HTERT RPE-1 (cell line): ENCODE measurements around the gene ZNF512B.
"Not testable (repeated sequence)": the region's sequence is repeated elsewhere in the genome, so short reads cannot be mapped to it uniquely, and the experiment has no call there.

Source experiments
- in situ Hi-C: fragments of 300-500 bp; cut with MboI; formaldehyde crosslinking; loops from 4 replicates; pipeline ENCODE4 v1.14.3; 2020; ENCODE audit warnings: low sequenced_read_pairs

Gene ZNF512B

GRCh38 chr20:63935447-63935846 lies 34.3 kb downstream of the ZNF512B start:
- in situ Hi-C loops: no loop called here

GRCh38 chr20:63934271-63935068 lies 35.3 kb downstream of the ZNF512B start:
- in situ Hi-C loops: no loop called here

- in situ Hi-C loops: no loop called here
Measured at GRCh38 chr20:63933646-63934045, 36.1 kb downstream of the ZNF512B start.

DNA sequence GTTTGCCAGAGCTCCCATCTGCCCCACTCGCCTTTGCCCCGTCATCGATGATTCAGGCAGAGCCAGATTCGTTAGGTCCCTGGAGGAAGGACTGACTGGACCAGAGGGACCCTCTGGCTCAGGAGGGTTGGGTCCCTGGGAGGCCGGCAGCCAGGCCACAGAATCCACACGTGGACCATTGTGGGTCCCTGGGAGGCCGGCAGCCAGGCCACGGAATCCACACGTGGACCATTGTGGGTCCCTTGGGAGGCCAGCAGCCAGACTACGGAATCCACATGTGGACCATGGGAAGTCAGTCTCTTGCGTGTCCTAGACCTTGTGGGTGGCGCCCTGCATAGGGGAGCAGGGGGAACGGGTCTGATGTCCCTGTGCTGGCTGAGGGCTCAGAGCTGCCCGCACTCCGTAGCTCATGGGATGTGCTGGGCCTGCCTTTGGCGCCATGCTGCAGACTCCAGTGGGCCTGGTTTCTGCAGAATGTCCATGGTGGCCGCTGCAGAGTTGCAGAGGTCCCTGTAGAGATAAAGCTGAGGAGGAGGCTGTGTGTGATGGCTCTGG lies 37.0 kb downstream of the ZNF512B start:
- in situ Hi-C loops: no loop called here

DNA sequence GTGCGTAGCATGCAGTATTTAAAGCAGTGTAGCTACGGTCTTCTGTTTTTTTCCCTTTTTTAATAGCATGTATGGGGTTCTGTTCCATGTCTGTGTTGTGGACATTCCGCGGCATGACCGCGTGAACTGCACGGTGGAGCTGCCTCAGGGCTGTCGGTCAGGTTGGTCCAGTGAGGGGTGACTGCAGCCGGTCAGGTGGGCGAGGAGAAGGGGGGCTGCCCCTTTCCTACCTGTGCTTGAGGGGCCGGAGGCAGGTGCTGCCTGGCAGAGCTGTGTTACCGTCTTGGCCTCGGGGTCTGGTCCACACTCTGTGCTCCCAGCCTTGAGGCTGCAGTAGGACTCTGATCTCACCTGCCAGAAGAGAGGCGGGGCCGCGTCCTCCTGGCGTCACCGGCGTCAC lies 38.0 kb downstream of the ZNF512B start:
- in situ Hi-C loops: no loop called here

DNA sequence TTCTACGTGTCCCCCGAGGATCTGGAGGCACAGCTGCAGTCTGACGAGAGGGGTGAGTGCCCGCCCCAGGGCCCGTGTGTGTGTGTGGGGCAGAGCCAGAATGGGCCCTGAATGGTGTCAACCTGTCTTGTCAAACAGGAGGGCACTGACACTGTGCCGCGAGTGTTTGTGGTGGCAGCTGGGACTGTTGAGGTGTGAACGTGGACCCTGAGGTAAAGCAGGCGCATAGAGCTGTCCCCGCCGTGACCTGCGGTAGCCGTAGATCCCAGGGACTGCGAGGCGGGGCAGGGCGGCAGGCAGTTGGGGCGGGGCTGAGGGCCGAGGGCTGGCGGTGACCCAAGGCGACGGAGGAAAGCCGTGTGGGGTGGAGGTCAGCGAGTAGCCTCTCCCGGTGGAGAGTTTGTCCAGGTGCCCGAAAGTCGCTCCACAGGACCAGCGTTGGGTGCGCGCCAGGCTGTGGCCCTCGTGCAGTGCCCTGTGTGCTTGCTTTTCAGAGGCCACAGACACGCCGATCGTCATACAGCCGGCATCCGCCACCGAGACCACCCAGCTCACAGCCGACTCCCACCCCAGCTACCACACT lies 38.7 kb downstream of the ZNF512B start:
- in situ Hi-C loops: no loop called here

DNA sequence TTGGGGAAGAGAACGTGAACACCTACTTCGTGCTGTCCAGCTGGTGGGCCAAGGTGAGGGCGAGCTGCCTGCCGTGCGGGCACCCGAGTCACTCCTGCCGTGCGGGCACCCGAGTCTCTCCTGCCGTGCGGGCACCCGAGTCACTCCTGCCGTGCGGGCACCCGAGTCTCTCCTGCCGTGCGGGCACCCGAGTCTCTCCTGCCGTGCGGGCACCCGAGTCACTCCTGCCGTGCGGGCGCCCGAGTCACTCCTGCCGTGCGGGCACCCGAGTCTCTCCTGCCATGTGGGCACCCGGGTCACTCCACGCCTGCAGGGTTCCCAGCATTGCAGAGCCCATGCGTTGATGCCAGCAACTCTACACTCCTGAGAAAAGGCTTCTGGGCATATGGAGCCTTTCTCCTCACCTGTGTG lies 40.3 kb downstream of the ZNF512B start:
- in situ Hi-C loops: not testable (repeated sequence)

DNA sequence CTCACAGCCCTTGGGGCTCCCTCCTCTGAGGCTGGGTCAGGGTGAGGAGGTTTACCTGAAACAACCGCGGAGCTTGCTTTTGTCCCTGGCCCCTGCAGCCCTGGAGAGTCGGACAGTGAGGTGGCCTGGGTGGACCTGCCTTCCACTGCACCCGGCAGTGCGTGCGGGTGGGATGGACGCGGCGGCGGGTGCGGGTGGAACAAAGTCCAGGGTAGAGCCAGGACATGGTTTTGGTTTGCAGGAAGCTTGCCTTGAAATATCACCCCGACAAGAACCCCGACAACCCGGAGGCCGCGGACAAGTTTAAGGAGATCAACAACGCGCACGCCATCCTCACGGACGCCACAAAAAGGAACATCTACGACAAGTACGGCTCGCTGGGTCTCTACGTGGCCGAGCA lies 40.7 kb downstream of the ZNF512B start:
- in situ Hi-C loops: no loop called here

DNA sequence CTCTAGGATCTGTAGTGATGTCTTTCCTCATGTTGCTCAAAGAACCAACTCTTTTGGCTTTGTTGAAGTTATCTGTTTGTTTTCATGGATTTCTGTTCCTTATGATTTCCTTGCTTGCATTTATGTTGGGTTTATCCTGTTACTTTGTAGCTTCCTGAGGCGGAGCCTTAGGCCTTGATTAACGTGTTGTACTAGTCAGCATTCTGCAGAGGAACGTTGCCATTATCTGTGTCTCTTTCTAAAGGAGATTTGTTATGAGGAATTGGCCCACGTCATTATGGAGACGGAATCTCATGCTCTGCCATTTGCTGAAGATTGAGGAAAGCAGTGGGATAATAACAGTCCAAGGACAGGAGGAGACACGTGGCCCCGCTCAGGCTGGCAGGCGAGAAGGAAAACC lies 43.4 kb downstream of the ZNF512B start:
- in situ Hi-C loops: no loop called here

DNA sequence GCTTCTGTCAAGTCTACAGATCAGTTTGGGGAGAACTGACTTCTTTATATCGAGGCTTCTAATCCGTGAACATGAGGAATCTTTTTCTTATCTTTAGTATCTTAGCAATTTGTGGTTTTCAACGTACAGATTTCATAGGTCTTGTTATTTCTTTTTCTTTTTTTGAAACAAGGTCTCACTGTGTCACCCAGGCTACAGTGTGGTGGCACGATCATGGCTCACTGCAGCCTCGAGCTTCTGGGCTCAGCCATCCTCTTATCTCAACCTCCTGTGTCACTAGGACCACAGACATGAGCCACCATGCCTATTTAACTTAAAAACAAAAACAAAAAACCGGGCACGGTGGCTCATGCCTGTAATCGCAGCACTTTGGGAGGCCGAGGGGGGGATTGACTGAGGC lies 45.5 kb downstream of the ZNF512B start:
- in situ Hi-C loops: no loop called here

DNA sequence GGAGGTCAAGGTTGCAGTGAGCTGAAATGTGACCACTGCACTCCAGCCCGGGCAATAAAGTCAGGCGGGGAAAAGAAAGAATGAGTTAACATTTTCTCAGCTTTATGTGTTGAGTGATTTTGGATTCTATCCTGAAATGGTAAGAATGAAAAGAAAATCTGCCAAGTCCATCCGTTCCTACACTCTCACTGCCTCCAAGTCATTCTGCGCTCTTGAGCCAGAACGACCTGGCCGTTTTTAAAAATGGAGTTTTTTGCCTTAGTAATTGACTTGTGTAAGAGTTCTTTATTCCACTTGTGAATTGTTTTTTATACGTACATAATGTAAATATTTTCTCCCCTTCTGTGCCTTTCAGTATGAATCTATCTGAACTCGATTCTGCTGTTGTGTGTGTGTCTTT lies 46.1 kb downstream of the ZNF512B start:
- in situ Hi-C loops: no loop called here

DNA sequence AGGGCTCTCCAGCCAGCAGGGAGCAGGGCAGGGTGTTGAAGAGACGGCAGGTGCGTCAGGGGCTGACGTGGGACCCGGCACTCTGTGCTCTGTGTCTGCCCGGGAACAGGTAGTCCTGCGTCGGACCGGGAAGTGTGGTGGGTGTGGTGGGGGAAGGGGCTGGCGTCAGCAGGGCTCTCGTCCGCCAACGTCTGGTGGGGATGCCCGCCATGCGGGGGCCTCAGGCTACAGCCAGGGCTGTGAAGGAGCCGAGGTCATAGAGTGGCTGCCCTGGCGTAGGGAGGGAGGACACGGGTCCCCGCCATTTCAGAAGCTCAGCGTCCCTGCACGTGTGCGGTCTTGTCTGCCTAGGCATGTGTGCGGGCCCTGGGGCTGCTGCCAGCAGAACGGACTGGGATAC lies 49.5 kb downstream of the ZNF512B start:
- in situ Hi-C loops: no loop called here

DNA sequence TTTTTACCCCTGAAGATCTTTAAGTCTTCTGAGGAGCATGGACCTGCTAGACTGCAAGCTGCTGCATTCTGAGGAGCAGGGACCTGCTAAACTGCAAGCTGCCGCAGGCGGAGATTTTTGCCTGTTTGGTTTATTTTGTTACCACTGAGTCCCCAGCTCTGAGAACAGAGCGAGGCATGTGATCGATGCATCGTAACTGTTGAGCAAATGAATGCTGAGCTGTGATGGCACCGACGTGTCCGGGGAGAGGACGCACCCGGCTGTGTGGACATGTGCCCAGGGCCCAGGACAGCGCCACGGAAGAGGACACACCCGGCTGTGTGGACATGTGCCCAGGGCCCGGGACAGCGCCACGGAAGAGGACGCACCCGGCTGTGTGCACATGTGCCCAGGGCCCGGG lies 50.6 kb downstream of the ZNF512B start:
- in situ Hi-C loops: no loop called here

- in situ Hi-C loops: no loop called here
Measured at GRCh38 chr20:63917811-63918210, 51.9 kb downstream of the ZNF512B start.

GRCh38 chr20:63916371-63916939 lies 53.3 kb downstream of the ZNF512B start:
- in situ Hi-C loops: not testable (repeated sequence)

DNA sequence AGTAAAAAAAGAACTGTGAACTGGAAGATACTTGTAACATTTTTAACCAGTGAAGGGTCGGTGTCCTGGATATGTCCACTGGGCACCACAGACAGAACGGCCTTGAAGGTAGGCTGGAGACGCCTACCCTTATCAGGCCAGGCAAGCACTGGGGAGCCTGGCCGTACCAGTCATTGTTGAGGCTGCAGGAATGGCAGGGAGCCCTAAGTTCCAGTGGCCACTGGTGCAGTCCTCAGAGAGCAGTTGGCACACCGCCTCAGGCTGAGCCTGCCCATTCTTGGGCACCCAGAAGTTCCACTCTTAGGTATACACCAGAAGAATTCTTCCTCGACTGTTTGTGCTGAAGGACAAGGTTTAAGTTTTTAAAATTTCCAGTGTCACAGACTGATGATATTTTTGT lies 54.3 kb downstream of the ZNF512B start:
- in situ Hi-C loops: no loop called here

DNA sequence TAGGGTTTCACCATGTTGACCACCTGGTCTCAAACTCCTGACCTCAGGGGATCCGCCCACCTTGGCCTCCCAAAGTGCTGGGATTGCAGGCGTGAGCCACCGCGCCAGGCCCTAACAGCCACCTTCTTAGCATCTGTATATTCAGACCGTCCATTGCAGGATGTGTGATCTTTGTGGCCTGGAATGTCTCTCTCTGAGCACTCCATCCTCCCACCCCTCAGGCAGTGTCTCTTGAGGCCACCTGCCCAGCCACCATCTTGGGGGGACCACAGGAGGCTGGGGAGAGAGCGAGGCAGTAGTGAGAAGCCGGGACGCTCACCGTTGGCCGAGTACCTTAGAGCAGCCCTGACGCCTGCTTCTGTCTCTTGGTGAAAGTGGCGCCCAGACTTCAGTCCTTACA lies 56.0 kb downstream of the ZNF512B start:
- in situ Hi-C loops: no loop called here

- in situ Hi-C loops: no loop called here
Measured at GRCh38 chr20:63911176-63911575, 58.6 kb downstream of the ZNF512B start.

DNA sequence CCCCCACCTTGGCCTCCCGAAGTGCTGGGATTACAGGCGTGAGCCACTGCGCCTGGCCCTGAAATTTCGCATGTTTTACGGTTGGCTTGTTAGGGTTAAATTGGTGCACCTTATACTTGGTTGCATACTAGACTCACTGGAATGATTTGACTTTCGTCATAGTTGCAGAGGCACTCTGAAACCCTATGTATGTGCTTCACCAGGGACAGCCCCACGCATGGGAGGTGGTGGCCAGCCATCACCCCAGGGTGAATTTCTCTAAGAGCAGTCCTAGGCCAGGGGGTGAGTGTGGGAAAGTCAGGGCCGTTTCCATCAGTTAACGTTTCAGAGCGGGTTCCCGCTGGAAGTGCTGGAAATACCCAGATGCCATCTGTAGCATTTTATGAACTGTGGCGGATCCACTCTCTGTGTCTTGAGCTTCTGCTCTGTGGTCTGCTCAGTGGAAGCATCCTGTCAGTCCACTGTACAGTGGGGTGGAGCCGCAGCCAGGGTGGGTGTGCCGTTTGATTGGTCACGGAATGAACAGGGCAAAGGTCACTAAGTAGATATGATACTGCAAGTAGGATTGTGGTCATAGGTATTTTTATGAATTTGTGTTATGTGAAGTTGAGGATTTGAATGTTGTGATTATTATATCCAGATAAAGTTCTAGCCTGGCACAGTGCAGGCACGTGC lies 61.6 kb downstream of the ZNF512B start:
- in situ Hi-C loops: no loop called here
